Keratinocyte (primary cell): ENCODE data around the gene TEAD3.

Experiments
- CTCF ChIP-seq, 3 experiments: IDR thresholded peaks in 1 of 3; conservative IDR thresholded peaks in 1 of 3; optimal IDR thresholded peaks in 1 of 3; 2 replicates in 2 of 3; 3 replicates in 1 of 3; pipeline versions ENCODE3 to v1.5.1; 2011; ENCODE audit warnings: low read length in 3 of 3, mild to moderate bottlenecking in 3 of 3, moderate library complexity in 2 of 3, control low read depth in 1 of 3, inconsistent platforms in 1 of 3; ENCODE audit not compliant: insufficient read depth in 2 of 3; ENCODE audit errors: extremely low read depth in 1 of 3
- EZH2 ChIP-seq: IDR thresholded peaks from one replicate; pipeline ENCODE4 v1.6.1; 2012; ENCODE audit warnings: inconsistent platforms, mild to moderate bottlenecking, low read length, moderate library complexity

GRCh38 chr6:35454391-35455110, 42.3 kb downstream of the TEAD3 start:
- no peak for TF ChIP-seq CTCF (optimal IDR thresholded peaks at IDR 0.05 in 1 of 3, IDR thresholded peaks at IDR 0.05 in 1 of 3, conservative IDR thresholded peaks at IDR 0.05 in 1 of 3; ENCODE audit: extremely low read depth in 1 of 3, insufficient read depth in 2 of 3, low read length in 3 of 3)
- TF ChIP-seq EZH2, result no peak
